LNCAP (cell line): ENCODE results near the gene CACNA1H.

ENCODE experiments used
- TF ChIP-seq, protein P1 (sequence below): fragments of 450-650 bp; IDR thresholded peaks from 2 replicates; pipeline ENCODE4 v1.5.1; 2017; ENCODE audit warnings: mild to moderate bottlenecking

Gene CACNA1H

DNA sequence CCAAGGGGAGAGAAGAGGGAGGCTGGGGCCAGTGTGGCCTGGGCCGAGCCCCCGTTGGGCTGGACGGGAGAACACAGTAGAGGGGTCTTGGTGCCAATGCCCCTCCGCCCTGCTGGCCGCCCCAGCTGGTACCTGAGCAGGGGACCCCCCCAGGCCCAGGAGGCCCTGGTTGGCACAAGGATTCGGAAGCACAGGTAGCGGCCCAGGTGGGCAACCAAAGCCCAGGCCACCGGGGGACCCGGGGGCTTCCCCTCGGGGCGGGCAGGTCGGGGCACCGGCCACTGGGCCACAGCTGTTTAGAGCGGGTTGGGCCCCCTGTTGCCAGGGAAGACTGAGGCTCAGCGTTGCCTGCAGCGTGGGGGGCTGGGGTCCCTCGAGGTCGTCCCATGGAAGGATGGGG is 28.6 kb upstream of the CACNA1H start:
- TF ChIP-seq, protein P1, sequence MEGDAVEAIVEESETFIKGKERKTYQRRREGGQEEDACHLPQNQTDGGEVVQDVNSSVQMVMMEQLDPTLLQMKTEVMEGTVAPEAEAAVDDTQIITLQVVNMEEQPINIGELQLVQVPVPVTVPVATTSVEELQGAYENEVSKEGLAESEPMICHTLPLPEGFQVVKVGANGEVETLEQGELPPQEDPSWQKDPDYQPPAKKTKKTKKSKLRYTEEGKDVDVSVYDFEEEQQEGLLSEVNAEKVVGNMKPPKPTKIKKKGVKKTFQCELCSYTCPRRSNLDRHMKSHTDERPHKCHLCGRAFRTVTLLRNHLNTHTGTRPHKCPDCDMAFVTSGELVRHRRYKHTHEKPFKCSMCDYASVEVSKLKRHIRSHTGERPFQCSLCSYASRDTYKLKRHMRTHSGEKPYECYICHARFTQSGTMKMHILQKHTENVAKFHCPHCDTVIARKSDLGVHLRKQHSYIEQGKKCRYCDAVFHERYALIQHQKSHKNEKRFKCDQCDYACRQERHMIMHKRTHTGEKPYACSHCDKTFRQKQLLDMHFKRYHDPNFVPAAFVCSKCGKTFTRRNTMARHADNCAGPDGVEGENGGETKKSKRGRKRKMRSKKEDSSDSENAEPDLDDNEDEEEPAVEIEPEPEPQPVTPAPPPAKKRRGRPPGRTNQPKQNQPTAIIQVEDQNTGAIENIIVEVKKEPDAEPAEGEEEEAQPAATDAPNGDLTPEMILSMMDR, result no peak

DNA sequence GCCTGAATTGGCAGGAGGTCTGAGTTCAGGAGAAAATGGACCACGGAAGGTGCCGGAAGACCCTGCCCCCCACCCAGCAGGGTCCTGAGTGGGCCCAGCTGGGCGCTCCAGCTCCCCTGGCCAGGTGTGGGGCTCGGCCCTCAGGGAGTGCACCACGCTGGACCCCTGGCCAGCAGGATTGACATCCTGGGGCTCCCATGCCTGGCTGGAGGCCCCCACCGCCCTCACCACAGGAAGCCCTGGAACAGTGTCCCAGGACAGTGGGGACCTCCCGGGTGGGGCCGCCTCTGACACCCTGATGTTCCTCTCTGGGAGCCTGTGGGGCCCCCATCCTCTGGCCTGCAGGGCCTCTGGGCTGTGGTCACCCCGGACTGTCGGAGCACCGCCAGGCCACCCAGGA is 28.1 kb upstream of the CACNA1H start:
- TF ChIP-seq, protein P1, result no peak

DNA sequence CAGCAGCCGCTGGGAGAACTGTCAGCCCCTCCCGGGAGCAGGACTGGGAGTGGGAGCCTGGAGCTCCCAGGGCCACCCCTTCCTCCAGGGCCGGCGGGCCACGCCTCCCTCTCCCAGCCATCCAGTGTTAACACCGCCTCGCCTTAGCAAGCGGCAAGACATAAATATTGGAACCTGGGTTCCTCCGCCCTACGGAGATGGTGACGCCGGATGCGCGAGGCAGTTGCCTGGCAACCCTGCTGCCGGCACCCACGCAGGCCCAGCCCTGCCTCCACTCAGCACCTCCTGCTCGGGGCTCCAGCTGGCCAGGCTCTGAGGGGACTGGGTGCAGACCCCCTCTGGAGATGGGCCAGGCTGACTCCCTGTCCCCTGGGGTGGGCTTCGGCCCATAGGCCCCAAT is 27.4 kb upstream of the CACNA1H start:
- TF ChIP-seq, protein P1, result no peak

DNA sequence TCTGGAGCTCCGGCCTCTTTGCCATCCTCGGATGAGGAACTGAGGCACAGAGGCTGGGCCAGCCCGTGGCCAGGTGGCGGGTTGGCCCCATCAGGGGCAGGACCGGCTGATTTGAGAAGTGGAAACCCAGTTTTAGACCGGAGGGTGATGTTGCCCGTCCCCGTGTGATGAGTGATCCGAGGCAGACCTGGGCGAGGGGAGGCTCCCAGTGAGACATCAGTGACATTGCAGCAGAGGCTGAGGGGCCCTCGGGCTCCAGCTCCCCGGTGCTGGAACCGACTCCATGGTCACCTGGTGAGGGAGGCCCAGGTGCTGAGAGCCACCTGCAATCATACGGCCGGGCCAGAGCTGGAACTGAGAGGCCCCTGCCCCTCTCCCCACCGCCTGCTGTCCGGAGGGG is 26.9 kb upstream of the CACNA1H start:
- TF ChIP-seq, protein P1, result no peak

DNA sequence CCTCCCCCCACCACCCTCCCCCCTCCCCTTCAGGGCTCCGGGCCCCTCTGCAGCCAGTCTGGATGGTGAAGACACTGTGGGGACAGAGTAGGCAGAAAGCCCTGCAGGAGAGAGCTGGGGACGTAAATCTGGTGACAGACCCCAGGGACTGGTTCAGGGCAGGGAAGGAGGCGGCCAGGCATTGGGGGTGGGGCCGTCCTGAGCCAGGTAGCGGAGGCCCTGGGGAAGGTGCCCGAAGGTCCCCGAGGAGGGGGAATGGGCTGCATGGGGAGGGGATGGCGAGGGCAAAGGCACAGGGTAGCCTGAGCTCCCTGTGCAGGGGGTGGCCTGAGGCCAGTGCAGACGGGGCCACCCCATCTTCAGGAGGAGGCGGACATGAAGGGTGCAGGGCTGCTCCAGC is 26.3 kb upstream of the CACNA1H start:
- TF ChIP-seq, protein P1, result no peak

DNA sequence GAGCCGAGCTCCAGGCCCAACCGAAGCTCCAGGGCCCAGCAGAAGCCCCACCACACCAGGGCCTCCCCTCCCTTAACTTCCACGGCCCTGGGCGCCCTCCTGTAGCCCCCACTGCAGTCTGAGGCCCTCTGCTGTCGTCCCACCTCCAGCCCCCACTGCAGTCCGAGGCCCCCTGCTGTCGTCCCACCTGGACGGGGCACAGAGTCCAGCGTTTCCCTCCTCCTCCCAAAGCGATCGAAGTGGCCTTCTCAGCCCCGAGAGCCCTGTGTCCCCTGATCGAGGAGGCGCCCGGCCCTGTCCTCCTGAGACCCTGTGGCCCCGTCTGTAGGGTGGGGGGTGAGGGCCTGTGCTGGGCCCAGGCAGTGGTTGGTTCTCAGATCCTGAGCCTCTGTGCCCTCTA is 25.8 kb upstream of the CACNA1H start:
- TF ChIP-seq, protein P1, result no peak

DNA sequence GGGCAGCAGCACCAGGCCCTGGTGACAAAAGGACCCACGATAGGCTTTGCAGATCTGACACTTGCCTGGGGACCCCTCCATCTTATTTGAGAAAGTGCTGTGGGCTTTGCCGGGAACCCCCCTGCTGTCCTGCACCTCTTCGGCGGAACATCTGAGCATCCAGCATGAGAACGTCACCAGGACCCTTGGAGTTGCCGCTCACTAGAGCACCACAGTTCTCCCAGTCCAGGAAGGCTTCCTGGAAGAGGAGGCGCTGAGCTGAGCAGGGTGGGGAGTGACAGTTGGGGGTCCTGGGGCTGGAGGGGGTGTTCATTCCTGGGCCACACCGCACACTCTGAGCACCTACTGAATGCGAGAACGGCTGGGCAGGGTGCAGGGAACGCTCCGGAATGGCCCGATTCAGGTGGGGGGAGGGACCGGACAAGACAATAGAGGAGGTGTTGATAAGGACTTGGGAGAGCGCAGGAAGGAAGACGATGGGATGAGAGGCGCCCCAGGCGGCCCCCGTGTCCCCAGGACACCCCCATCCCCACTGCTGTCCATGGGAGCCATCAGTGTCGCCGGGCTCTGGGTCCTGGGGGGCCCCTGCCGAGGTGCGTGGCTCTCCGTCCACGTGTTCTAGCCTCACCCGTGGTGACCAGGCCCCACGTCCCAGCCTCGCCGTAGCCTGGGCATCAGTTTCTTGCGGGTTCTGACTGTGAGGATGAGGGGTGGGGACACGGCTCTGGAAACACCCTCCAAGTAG is 24.8 kb upstream of the CACNA1H start:
- TF ChIP-seq, protein P1, result no peak
